HG02623 (cell line): Measurements from ENCODE around the gene DOCK9.
"Not testable (repeated sequence)": the region's sequence is repeated elsewhere in the genome, so short reads cannot be mapped to it uniquely, and the experiment has no call there.

Experiments
- ATAC-seq: cut with Tn5 transposase; IDR thresholded peaks from one replicate; pipeline ENCODE4 v1.9.1; 2021; ENCODE audit warnings: moderate library complexity; ENCODE audit not compliant: unreplicated experiment

The DOCK9 gene

GRCh38 chr13:98918771-98919170 lies 59.1 kb downstream of the DOCK9 start:
- ATAC-seq: no peak

- ATAC-seq: no peak
These were observed 60.7 kb downstream of the DOCK9 start for GRCh38 chr13:98917116-98917515.

GRCh38 chr13:98916403-98916802 lies 61.5 kb downstream of the DOCK9 start:
- no peak for ATAC-seq

GRCh38 chr13:98915981-98916380 lies 61.9 kb downstream of the DOCK9 start:
- ATAC-seq: no peak

GRCh38 chr13:98915563-98915962 lies 62.3 kb downstream of the DOCK9 start:
- no peak for ATAC-seq

- no peak for ATAC-seq
These were observed 64.1 kb downstream of the DOCK9 start for GRCh38 chr13:98913741-98914140.

- no peak for ATAC-seq
These were observed 65.0 kb downstream of the DOCK9 start for GRCh38 chr13:98912846-98913245.

- ATAC-seq: no peak
These were observed 67.3 kb downstream of the DOCK9 start for GRCh38 chr13:98910501-98910951.

GRCh38 chr13:98909016-98909415 lies 68.8 kb downstream of the DOCK9 start:
- no peak for ATAC-seq

- ATAC-seq: no peak
These were observed 70.9 kb downstream of the DOCK9 start for GRCh38 chr13:98906746-98907502.

- ATAC-seq: no peak
These were observed 72.7 kb downstream of the DOCK9 start for GRCh38 chr13:98905199-98905598.

GRCh38 chr13:98900442-98900841 lies 77.4 kb downstream of the DOCK9 start:
- no peak for ATAC-seq

GRCh38 chr13:98897706-98898105 lies 80.2 kb downstream of the DOCK9 start:
- ATAC-seq: no peak

- ATAC-seq: no peak
These were observed 81.1 kb downstream of the DOCK9 start for GRCh38 chr13:98896868-98897144.

GRCh38 chr13:98896083-98896867 lies 81.6 kb downstream of the DOCK9 start:
- no peak for ATAC-seq

GRCh38 chr13:98894814-98895213 lies 83.0 kb downstream of the DOCK9 start:
- not testable (repeated sequence) for ATAC-seq

- no peak for ATAC-seq
These were observed 84.5 kb downstream of the DOCK9 start for GRCh38 chr13:98893371-98893770.

GRCh38 chr13:98892821-98893220 lies 85.0 kb downstream of the DOCK9 start:
- ATAC-seq: no peak

GRCh38 chr13:98892077-98892476 lies 85.8 kb downstream of the DOCK9 start:
- ATAC-seq: no peak

GRCh38 chr13:98890925-98891324 lies 86.9 kb downstream of the DOCK9 start:
- ATAC-seq: no peak

GRCh38 chr13:98890186-98890585 lies 87.7 kb downstream of the DOCK9 start:
- ATAC-seq: no peak

- no peak for ATAC-seq
These were observed 88.3 kb downstream of the DOCK9 start for GRCh38 chr13:98889419-98890085.
